Fibroblast of lung (primary cell): ENCODE results near the gene IRAK1. TPM values are rescaled to one million over a fixed set of nuclear protein-coding genes. Genes with fewer than 3 reads are reported as not detected.

Experiments used
- DNase-seq, 2 donors: peaks; one replicate each; pipeline versions ENCODE4 v3.0.0 to v3.0.0-alpha.2; 2010; ENCODE audit warnings: low read depth in 2 of 2
- H2AFZ ChIP-seq: 2 replicates; pipeline ENCODE4 v1.5.1; 2012; ENCODE audit warnings: low read length, control low read depth, inconsistent platforms
- H3K27ac ChIP-seq: 2 replicates; pipeline ENCODE4 v1.5.1; 2011; ENCODE audit warnings: low read length, control low read depth; ENCODE audit not compliant: insufficient read depth
- H3K27me3 ChIP-seq: 2 replicates; pipeline ENCODE4 v1.5.1; 2011; ENCODE audit warnings: mild to moderate bottlenecking, low read length; ENCODE audit not compliant: control insufficient read depth, insufficient read depth
- H3K36me3 ChIP-seq: 2 replicates; pipeline ENCODE4 v1.5.1; 2011; ENCODE audit warnings: low read length; ENCODE audit not compliant: control insufficient read depth, insufficient read depth
- H3K4me1 ChIP-seq: 2 replicates; pipeline ENCODE4 v1.5.1; 2011; ENCODE audit warnings: low read length; ENCODE audit not compliant: control insufficient read depth, insufficient read depth; ENCODE audit errors: extremely low read depth
- H3K4me2 ChIP-seq: 2 replicates; pipeline ENCODE4 v1.5.1; 2011; ENCODE audit warnings: low read length, control low read depth; ENCODE audit not compliant: insufficient read depth; ENCODE audit errors: extremely low read depth
- H3K4me3 ChIP-seq, 4 experiments: fragments of 200-600 bp in 1 of 4; sonication (generic) in 1 of 4; replicated peaks in 1 of 4; 2 replicates each; pipeline ENCODE4 v1.5.1; 2011 to 2016; ENCODE audit warnings: low read length in 4 of 4, low read depth in 3 of 4, mild to moderate bottlenecking in 3 of 4, control low read depth in 2 of 4, inconsistent platforms in 1 of 4, mixed read lengths in 1 of 4; ENCODE audit not compliant: insufficient read depth in 1 of 4; ENCODE audit errors: control extremely low read depth in 1 of 4
- H3K79me2 ChIP-seq: 2 replicates; pipeline ENCODE4 v1.5.1; 2012; ENCODE audit warnings: mild to moderate bottlenecking, low read length, inconsistent platforms; ENCODE audit not compliant: control insufficient read depth, insufficient read depth
- H3K9ac ChIP-seq: 2 replicates; pipeline ENCODE4 v1.5.1; 2011; ENCODE audit warnings: mild to moderate bottlenecking, low read length, control low read depth; ENCODE audit not compliant: insufficient read depth
- H3K9me3 ChIP-seq: 2 replicates; pipeline ENCODE4 v1.5.1; 2012; ENCODE audit warnings: low read depth, low read length; ENCODE audit not compliant: control insufficient read depth, insufficient read depth
- H4K20me1 ChIP-seq: 2 replicates; pipeline ENCODE4 v1.5.1; 2011; ENCODE audit warnings: low read length; ENCODE audit not compliant: control insufficient read depth, insufficient read depth; ENCODE audit errors: extremely low read depth
- CTCF ChIP-seq, 2 donors: IDR thresholded peaks in 1 of 2; conservative IDR thresholded peaks in 1 of 2; 1 replicate in 1 of 2; 2 replicates in 1 of 2; pipeline ENCODE4 v1.5.1; 2011 to 2012; ENCODE audit warnings: low read length in 2 of 2, control low read depth in 1 of 2, inconsistent platforms in 1 of 2, low read depth in 1 of 2, mild to moderate bottlenecking in 1 of 2
- EZH2 ChIP-seq: IDR thresholded peaks from 2 replicates; pipeline ENCODE4 v1.5.1; 2012; ENCODE audit warnings: low read length, control low read depth, mild to moderate bottlenecking; ENCODE audit errors: missing control alignments
- polyA plus RNA-seq, 2 donors: library from polyadenylated mRNA; depleted of rRNA in 1 of 2; stranded (reverse) in 1 of 2; unstranded in 1 of 2; fragments of >200 nt; gene quantifications; 2 replicates each; pipeline ENCODE4 v1.2.1, GENCODE V29; 2011 to 2012; ENCODE audit warnings: missing spikeins in 1 of 2
- total RNA-seq: library from RNA; depleted of rRNA; stranded (reverse); fragments of >200 nt; gene quantifications from 2 replicates; pipeline ENCODE4 v1.2.1, GENCODE V29; 2014

The IRAK1 gene
- total and polyA plus RNA-seq, 2 donors (not counting 1 experiment from before 2014, with no cell fraction given) = 25.9 to 65.9 TPM

- no peak overlapping the region for H3K4me3 ChIP-seq
- H3K4me2 ChIP-seq = no peak overlapping the region
- H3K27ac ChIP-seq = no peak overlapping the region
- peaks cover 17% of the 10 kb centered on the region for H3K36me3 ChIP-seq
- no peaks in the 10 kb centered on the region for H4K20me1 ChIP-seq
- H3K79me2 ChIP-seq = peaks cover 65% of the 10 kb centered on the region
- TF ChIP-seq EZH2 (no peak), CTCF (conservative IDR thresholded peaks at IDR 0.05 in 1 of 2, IDR thresholded peaks at IDR 0.05 in 1 of 2; ENCODE audit: low read depth in 1 of 2, low read length in 2 of 2) (no peak)
- no peak for DNase-seq
- H3K4me1 ChIP-seq = peaks cover 17% of the 10 kb centered on the region
- no peak overlapping the region for H2AFZ ChIP-seq
- H3K9me3 ChIP-seq = no peaks in the 10 kb centered on the region
- H3K27me3 ChIP-seq = no peaks in the 10 kb centered on the region
- H3K9ac ChIP-seq = no peak overlapping the region
Measured at GRCh38 chrX:153964105-153964504, 55.6 kb downstream of the IRAK1 start.

GRCh38 chrX:153963546-153963945, 56.2 kb downstream of the IRAK1 start:
- Histone ChIP-seq H3K79me2 (peaks cover 59% of the 10 kb centered on the region), H3K27ac (no peak overlapping the region), H3K4me2 (no peak overlapping the region), H3K36me3 (peaks cover 20% of the 10 kb centered on the region), H3K9me3 (no peaks in the 10 kb centered on the region), H3K4me3 (no peak overlapping the region), H4K20me1 (no peaks in the 10 kb centered on the region), H3K27me3 (no peaks in the 10 kb centered on the region), H3K4me1 (peaks cover 13% of the 10 kb centered on the region), H3K9ac (no peak overlapping the region), H2AFZ (no peak overlapping the region)
- TF ChIP-seq CTCF (conservative IDR thresholded peaks at IDR 0.05 in 1 of 2, IDR thresholded peaks at IDR 0.05 in 1 of 2; ENCODE audit: low read depth in 1 of 2, low read length in 2 of 2) (no peak), EZH2 (no peak)
- DNase-seq = no peak

GRCh38 chrX:153961292-153961691, 58.4 kb downstream of the IRAK1 start:
- Histone ChIP-seq H4K20me1 (no peaks in the 10 kb centered on the region), H3K36me3 (peaks cover 32% of the 10 kb centered on the region), H3K4me1 (peaks cover under 1% of the 10 kb centered on the region), H2AFZ (no peak overlapping the region), H3K9me3 (no peaks in the 10 kb centered on the region), H3K4me2 (no peak overlapping the region), H3K79me2 (peaks cover 37% of the 10 kb centered on the region), H3K4me3 (no peak overlapping the region), H3K27me3 (no peaks in the 10 kb centered on the region), H3K9ac (no peak overlapping the region), H3K27ac (no peak overlapping the region)
- no peak for DNase-seq
- TF ChIP-seq EZH2 (no peak), CTCF (conservative IDR thresholded peaks at IDR 0.05 in 1 of 2, IDR thresholded peaks at IDR 0.05 in 1 of 2; ENCODE audit: low read depth in 1 of 2, low read length in 2 of 2) (no peak)
